GM18511 (cell line): ENCODE results near the gene AKT3.

ENCODE experiments used
- ATAC-seq: cut with Tn5 transposase; IDR thresholded peaks from one replicate; pipeline ENCODE4 v1.9.1; 2021; ENCODE audit warnings: mild to moderate bottlenecking, moderate library complexity; ENCODE audit not compliant: unreplicated experiment

AKT3 gene

DNA sequence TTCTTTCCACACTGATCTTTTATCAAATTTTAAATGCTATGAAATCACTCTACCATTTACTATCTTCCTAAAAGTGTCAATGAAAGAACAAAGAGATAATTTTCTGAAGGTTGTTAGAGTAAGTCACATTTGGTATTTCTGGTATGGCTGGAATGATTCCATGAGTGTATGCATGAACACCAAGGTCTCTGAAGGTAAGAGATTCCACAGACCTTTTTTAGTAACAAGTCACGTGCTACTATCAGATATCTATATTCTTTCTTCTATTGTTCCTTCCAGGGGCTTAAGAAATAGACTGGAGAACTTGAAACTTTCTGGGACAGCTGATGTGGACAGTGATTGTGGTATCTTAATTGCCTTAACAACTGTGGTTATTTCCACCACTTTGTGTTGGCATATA lies 329.2 kb downstream of the AKT3 start:
- ATAC-seq, result no peak

DNA sequence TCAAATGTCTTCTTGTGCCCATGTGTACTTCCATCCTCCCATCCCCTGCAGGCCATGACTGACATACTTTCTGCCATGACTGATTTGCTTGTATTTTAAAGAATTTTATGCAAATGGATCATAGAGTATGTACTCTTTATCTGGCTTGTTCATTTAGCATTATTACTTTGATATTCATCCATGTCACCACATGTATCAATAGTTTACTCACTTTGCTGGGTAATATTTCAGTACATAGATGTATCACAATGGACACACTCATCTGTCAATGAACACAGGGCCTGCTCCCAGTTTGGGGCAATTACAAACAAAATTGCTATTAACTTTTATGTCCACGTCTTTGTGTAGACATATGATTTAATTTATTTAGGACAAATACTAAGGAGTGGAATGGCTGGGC lies 335.1 kb downstream of the AKT3 start:
- no peak for ATAC-seq

- peak; percentile 76 for ATAC-seq
These were observed 336.1 kb downstream of the AKT3 start for GRCh38 chr1:243513726-243514491.

DNA sequence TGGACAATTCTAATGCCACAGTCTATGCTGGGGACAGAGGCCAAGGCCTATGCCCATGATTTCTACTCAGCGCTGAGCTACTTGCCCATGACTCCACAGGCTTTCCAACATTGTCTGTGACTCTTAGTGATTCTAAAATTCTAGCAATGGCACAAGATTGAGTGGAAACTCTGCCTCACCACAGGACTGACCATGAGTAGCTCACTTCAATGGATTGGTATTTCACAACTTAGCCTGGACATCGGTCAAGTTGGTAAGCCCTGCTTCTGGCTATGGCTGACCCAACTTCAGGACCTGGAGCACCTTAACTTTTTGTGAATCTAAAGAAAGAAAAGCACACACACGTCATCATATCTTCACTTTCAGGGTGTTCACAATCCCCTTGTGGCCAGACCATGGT lies 339.1 kb downstream of the AKT3 start:
- no peak for ATAC-seq

GRCh38 chr1:243508943-243509342 lies 341.1 kb downstream of the AKT3 start:
- no peak for ATAC-seq

- peak; percentile 85 for ATAC-seq
These were observed 341.7 kb downstream of the AKT3 start for GRCh38 chr1:243508303-243508713.

- ATAC-seq, result peak; percentile 14
These were observed 342.3 kb downstream of the AKT3 start for GRCh38 chr1:243507672-243508302.

- ATAC-seq, result peak; percentile 50
These were observed 342.9 kb downstream of the AKT3 start for GRCh38 chr1:243507001-243507671.

DNA sequence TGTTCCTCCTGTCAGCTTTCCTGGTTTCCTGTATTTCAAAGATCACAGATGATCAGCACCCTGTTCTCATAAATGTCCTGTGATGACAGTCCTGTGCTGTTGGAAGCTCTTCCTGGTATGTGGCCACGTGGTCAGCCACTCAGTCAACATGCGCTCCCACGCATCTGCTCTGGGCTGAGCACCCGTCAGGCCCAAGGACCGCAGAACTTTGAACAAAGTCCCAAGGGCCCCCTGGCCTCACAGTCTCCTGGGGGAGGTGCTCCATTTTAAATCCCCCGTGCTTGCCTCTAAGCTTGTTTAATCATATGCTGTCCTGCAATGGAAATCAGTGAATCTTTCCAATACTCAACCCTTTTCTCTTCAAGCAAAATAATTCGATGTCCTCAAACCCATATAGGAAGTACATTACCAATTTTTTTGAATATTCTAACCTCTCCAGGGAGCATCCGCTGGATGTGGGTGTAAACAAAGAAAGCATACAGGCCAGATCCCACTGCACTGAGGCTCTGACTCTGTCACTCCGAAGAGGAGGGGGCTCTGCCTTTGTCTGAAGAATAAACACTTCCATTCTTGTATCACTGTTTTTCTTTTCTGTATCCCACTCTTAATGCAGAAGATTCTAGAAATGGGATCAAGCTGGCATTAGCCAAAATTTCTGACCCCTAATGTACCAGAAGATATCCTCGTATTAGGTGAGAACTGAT lies 343.9 kb downstream of the AKT3 start:
- peak; percentile 58 for ATAC-seq

DNA sequence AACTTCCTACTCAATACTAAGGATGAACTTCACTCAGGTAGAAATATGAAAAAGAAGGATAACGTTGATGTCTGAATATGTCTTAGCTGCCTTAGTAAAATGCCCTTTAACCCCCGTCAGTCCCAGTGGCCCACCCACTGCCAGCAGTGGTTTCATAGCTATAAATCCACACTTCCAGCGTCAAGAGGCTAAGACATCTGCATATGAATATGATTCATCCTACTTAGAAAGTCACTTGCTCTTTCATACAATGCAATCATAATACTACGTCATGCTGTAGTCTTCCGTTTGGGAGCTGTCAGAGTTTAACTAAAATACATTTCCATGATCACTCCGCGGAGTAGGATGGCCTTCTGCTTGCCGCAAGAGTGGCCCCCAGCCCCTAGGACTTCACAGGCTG lies 346.9 kb downstream of the AKT3 start:
- ATAC-seq, result no peak

GRCh38 chr1:243501002-243501401 lies 349.0 kb downstream of the AKT3 start:
- ATAC-seq, result no peak

GRCh38 chr1:243500512-243500911 lies 349.5 kb downstream of the AKT3 start:
- no peak for ATAC-seq

DNA sequence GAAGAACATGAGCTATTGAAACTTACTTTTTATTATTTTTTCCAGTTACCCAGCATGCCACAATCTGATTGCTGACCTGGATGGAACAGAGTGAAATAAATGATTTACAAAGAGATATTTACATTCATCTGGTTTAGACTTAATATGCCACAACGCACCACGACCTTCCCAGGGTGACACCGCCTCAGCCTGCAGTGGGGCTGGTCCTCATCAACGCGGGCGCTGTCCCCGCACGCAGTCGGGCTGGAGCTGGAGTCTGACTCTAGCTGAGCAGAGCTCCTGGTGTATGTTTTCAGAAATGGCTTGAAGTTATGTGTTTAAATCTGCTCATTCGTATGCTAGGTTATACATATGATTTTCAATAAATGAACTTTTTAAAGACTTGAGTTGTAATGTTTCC lies 350.3 kb downstream of the AKT3 start:
- no peak for ATAC-seq

DNA sequence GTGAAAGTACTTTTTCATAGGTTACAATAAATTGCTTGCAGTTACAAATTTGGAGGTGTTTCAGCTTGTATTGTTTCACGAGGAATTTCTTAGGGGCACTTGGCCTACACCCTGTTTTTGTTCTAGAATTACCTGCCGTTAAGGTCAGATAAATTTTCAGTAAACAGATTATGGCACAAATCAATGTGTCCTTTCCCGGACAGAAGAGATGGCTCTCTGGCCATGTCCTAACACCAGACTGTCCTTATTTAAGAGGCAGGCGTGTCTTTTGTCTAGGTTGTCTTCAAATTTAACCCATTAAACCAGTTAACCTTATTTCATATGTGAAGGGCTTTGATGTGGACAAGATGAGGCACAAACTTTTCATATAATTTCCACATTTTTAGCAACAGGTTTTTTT lies 350.8 kb downstream of the AKT3 start:
- no peak for ATAC-seq

GRCh38 chr1:243497939-243498681 lies 351.9 kb downstream of the AKT3 start:
- no peak for ATAC-seq

- ATAC-seq, result no peak
These were observed 353.2 kb downstream of the AKT3 start for GRCh38 chr1:243496806-243497205.

DNA sequence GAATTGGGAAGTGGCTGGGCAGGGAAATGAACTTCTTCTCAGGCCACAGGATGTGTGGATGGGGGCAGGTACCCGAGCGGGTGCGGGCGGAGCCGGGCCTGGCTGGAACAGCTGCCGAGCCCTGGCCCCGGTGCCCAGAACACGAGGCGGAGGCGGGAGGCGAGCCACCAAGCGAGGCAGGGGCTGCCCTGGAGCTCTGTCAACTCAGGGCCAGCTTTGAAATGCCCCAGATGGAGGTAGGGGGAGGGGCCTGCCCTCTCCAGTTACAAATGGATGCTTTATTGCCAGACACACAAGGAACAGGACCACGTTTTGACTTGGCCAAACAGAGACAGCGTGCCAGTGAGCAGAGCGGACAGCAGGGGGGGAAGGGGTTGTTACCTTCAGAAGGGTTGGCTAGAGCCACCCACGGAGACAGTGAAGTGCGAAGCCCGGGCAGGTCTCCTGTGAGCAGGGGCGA lies 353.8 kb downstream of the AKT3 start:
- ATAC-seq, result peak; percentile 45

GRCh38 chr1:243495442-243496186 lies 354.4 kb downstream of the AKT3 start:
- peak; percentile 60 for ATAC-seq

GRCh38 chr1:243494741-243495431 lies 355.2 kb downstream of the AKT3 start:
- ATAC-seq, result no peak
